Transverse colon (tissue), 4 donors: ENCODE data around the gene SRSF9. TPM values are rescaled to one million over a fixed set of nuclear protein-coding genes. Genes with fewer than 3 reads are reported as not detected.
A peak's percentile ranks its signal among the peaks of the same experiment; 100 is the strongest.

Source experiments
- DNase-seq: peaks from one replicate; pipeline ENCODE4 v3.0.0-alpha.2; 2019
- H3K27ac ChIP-seq, 4 donors: fragments of 200-600 bp; sonication (generic); 2 replicates each; pipeline ENCODE4 v1.5.1; 2016 to 2018; ENCODE audit warnings: inconsistent platforms in 4 of 4
- H3K27me3 ChIP-seq: fragments of 200-600 bp; sonication (generic); 2 replicates; pipeline ENCODE4 v1.5.1; 2017; ENCODE audit warnings: inconsistent platforms
- H3K36me3 ChIP-seq, 4 donors: fragments of 200-600 bp; sonication (generic); 2 replicates each; pipeline ENCODE4 v1.5.1; 2017 to 2019; ENCODE audit warnings: inconsistent platforms in 4 of 4
- H3K4me1 ChIP-seq, 4 donors: fragments of 200-600 bp; sonication (generic); 2 replicates each; pipeline ENCODE4 v1.5.1; 2017 to 2020; ENCODE audit warnings: inconsistent platforms in 4 of 4
- H3K4me3 ChIP-seq, 4 donors: fragments of 200-600 bp; sonication (generic); 1 replicate in 1 of 4; 2 replicates in 3 of 4; pipeline versions ENCODE4 v1.5.1 to v1.6.1; 2017 to 2019; ENCODE audit warnings: inconsistent platforms in 4 of 4
- H3K9me3 ChIP-seq, 2 donors: fragments of 200-600 bp; sonication (generic); 2 replicates each; pipeline ENCODE4 v1.5.1; 2017 to 2019; ENCODE audit warnings: inconsistent platforms in 2 of 2
- EP300 ChIP-seq: sonication (generic); formaldehyde crosslinking; IDR thresholded peaks from one replicate; pipeline ENCODE4 v1.6.1; 2017; ENCODE audit warnings: antibody characterized with exemption, low read depth
- POLR2A ChIP-seq: fragments of 450-650 bp; IDR thresholded peaks from one replicate; pipeline ENCODE4 v1.6.1; 2016; ENCODE audit warnings: antibody characterized with exemption, mild to moderate bottlenecking, moderate library complexity
- POLR2AphosphoS5 ChIP-seq, 3 donors: sonication (generic); formaldehyde crosslinking; IDR thresholded peaks; one replicate each; pipeline ENCODE4 v1.6.1; 2016; ENCODE audit warnings: antibody characterized with exemption in 3 of 3
- WGBS, 2 donors: methylation state at CpG; one replicate each; pipeline ENCODE4 v1.1.5; 2018; ENCODE audit warnings: low coverage in 1 of 2; 5-methylcytosine and 5-hydroxymethylcytosine counted together
- in situ Hi-C, 4 donors: fragments of 200-750 bp; cut with MboI; loops; one replicate each; pipeline versions ENCODE4 v1.15.0 to v1.15.1; 2017; ENCODE audit warnings: low sequenced_read_pairs in 3 of 4, low pct_ligation_motif_present in 1 of 4, low pct_unique_long_range_greater_than_20kb in 1 of 4
- intact Hi-C: fragments of 100-400 bp; cut with DNase I; formaldehyde crosslinking; loops from one replicate; pipeline ENCODE4 v1.15.1; 2023; ENCODE audit warnings: low total_unique reads
- total RNA-seq, 4 donors: library from RNA; depleted of rRNA; stranded (reverse); fragments of >200 nt; gene quantifications; one replicate each; pipeline ENCODE4 v1.1.0, GENCODE V29; 2016
- TF ChIP-seq, protein P1 (sequence below), 5 experiments: fragments of 200-600 bp in 3 of 5; fragments of 450-650 bp in 2 of 5; sonication (generic) in 3 of 5; IDR thresholded peaks; 1 replicate in 2 of 5; 2 replicates in 3 of 5; pipeline ENCODE4 v1.5.1; 2016 to 2017; ENCODE audit warnings: antibody characterized with exemption in 5 of 5, inconsistent platforms in 3 of 5, mild to moderate bottlenecking in 2 of 5, moderate library complexity in 1 of 5

Gene SRSF9
- total RNA-seq, 4 donors from 2014 or later, result 33.7 to 93.8 (median 64.5) TPM

DNA sequence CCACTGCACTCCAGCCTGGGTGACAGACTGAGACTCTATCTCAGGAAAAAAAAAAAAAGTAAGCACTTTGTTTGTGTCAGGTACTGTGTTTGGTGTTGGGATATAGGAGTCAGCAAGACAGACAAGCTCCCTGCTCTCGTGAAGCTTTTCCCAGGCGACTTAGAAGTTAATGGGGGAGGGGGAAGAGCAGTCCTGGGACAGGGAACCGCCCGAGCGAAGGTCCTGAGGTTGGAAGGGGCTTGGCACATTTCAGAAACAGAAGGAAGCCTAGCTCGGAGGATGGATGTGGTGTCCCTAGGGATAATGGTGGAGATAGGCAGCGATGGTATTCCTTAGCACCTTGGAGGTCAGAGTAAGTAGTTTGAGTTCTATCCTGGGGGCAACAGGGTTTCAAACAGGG is 40.2 kb downstream of the SRSF9 start:
- H3K27me3 ChIP-seq, result no peaks in the 10 kb centered on the region
- peak; percentile 49 for DNase-seq
- no peak for TF ChIP-seq POLR2AphosphoS5 (IDR thresholded peaks at IDR 0.05)
- TF ChIP-seq, protein P1, sequence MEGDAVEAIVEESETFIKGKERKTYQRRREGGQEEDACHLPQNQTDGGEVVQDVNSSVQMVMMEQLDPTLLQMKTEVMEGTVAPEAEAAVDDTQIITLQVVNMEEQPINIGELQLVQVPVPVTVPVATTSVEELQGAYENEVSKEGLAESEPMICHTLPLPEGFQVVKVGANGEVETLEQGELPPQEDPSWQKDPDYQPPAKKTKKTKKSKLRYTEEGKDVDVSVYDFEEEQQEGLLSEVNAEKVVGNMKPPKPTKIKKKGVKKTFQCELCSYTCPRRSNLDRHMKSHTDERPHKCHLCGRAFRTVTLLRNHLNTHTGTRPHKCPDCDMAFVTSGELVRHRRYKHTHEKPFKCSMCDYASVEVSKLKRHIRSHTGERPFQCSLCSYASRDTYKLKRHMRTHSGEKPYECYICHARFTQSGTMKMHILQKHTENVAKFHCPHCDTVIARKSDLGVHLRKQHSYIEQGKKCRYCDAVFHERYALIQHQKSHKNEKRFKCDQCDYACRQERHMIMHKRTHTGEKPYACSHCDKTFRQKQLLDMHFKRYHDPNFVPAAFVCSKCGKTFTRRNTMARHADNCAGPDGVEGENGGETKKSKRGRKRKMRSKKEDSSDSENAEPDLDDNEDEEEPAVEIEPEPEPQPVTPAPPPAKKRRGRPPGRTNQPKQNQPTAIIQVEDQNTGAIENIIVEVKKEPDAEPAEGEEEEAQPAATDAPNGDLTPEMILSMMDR (IDR thresholded peaks at IDR 0.05), result no peak
- TF ChIP-seq EP300, result no peak
- no peak for TF ChIP-seq POLR2A
- no peaks in the 10 kb centered on the region for H3K9me3 ChIP-seq
- H3K4me1 ChIP-seq, result peaks cover 0 to 21% (median 10%) of the 10 kb centered on the region in 4 donors
- in situ Hi-C loops (loop anchor here in 2 of 4 donors (5.0 kb wide), 2 partner anchors 72 to 77 kb away; no protein-coding TSS in a partner anchor), intact Hi-C loops (loop anchor here (5.0 kb wide), 1 partner anchor 72 kb away; no protein-coding TSS in a partner anchor)
- no peaks in the 10 kb centered on the region for H3K36me3 ChIP-seq
- 17 to 41% methylated on average over 1 to 7 of the region's 7 CpGs for WGBS, 2 donors
- H3K27ac ChIP-seq, result peak overlapping the region; percentile 23 to 68 (median 48)
- no peak overlapping the region for H3K4me3 ChIP-seq

DNA sequence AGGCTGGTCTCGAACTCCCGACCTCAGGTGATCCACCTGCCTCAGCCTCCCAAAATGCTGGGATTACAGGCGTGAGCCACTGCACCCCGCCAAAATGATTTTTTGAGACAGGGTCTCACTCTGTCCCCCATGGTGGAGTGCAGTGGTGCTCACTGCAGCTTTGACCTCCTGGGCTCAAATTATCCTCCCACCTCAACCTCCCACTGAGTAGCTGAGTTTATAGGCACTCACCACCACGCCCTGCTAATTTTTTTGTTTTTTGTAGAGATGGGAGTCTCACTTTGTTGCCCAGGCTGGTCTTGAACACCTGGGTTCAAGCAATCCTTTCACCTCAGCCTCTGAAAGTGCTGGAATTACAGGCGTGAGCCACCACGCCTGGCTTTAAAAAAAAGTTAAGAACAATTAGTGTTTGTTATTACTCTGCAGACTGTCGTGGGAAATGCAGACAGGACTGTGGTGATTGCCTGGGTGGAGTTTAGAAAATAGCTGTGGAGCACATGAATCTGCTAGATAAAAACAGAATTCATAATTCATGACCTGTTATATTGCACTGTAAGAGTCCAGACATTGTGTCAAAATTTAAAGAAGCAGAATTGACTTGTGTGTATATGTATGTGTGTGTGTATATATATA is 40.8 kb downstream of the SRSF9 start:
- no peaks in the 10 kb centered on the region for H3K36me3 ChIP-seq
- DNase-seq, result peak; percentile 55
- in situ Hi-C loops, result loop anchor here in 2 of 4 donors (5.0 kb wide), 2 partner anchors 71 to 76 kb away; no protein-coding TSS in a partner anchor
- no peaks in the 10 kb centered on the region for H3K27me3 ChIP-seq
- TF ChIP-seq POLR2A, result no peak
- no peak for TF ChIP-seq EP300
- no peak for TF ChIP-seq POLR2AphosphoS5 (IDR thresholded peaks at IDR 0.05)
- TF ChIP-seq, protein P1 (IDR thresholded peaks at IDR 0.05), result no peak
- peak overlapping the region; percentile 29 to 68 (median 63) for H3K27ac ChIP-seq
- WGBS, 2 donors, result 21 to 30% methylated on average over 3 to 8 of the region's 8 CpGs
- intact Hi-C loops, result loop anchor here (5.0 kb wide), 1 partner anchor 71 kb away; no protein-coding TSS in a partner anchor
- no peak overlapping the region for H3K4me3 ChIP-seq
- peaks cover 0 to 21% (median 10%) of the 10 kb centered on the region in 4 donors for H3K4me1 ChIP-seq
- no peaks in the 10 kb centered on the region for H3K9me3 ChIP-seq

DNA sequence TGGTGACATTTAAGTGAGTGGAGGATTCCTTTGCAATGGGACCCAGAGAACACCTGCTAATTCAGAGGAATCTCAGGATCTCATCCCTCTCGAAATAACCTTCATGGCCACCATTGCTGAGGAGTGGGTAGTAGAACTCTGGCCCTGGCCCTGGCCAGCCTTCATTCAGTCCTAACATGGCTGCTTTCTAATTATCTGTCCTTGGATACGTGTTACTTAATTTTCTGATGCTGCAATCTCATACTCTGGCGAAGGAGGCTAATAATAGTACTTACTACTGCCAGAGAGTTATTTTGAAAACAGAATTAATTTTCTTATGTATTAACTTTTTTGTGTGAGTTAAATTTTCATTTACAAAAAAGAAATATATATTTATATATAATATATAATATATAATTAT is 43.8 kb downstream of the SRSF9 start:
- no peak for DNase-seq
- H3K9me3 ChIP-seq, result no peaks in the 10 kb centered on the region
- peaks cover 0 to 21% (median 10%) of the 10 kb centered on the region in 4 donors for H3K4me1 ChIP-seq
- H3K36me3 ChIP-seq, result no peaks in the 10 kb centered on the region
- intact Hi-C loops (loop anchor here (5.0 kb wide), 1 partner anchor 68 kb away; no protein-coding TSS in a partner anchor), in situ Hi-C loops (loop anchor here in 2 of 4 donors (5.0 kb wide), 2 partner anchors 68 to 73 kb away; no protein-coding TSS in a partner anchor)
- no peak overlapping the region for H3K27ac ChIP-seq
- TF ChIP-seq, protein P1 (IDR thresholded peaks at IDR 0.05), result no peak
- no peak for TF ChIP-seq POLR2A
- WGBS, 2 donors, result 72 to 83% methylated on average over 3 of the region's 3 CpGs
- no peak overlapping the region for H3K4me3 ChIP-seq
- no peaks in the 10 kb centered on the region for H3K27me3 ChIP-seq

DNA sequence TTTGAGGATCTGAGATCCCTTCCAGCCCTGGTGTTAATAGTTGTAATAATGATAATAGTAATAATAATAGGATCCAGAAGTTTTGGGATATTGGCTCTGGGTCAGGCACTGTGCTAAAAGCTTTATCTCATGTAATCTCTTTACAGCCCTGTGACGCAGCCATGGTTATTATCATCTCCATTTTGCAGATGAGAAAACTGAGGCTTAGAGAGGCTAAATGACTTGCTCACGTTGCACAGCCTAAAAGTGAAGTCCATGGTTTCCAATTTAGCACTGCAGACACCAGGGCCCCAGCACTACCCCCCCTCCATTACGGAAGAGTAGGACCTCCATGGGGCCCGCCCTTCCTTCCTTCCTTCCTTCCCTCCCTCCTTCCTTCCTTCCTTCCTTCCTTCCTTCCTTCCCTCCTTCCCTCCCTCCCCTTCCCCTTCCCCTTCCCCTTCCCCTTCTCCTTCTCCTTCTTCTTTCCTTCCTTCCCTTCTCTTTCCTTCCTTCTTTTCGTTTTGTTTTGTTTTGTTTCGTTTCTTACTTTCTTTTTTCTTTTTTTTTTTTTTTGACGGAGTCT is 46.6 kb downstream of the SRSF9 start:
- Histone ChIP-seq H3K27me3 (no peaks in the 10 kb centered on the region), H3K4me3 (no peak overlapping the region), H3K9me3 (no peaks in the 10 kb centered on the region), H3K36me3 (no peaks in the 10 kb centered on the region), H3K4me1 (no peaks in the 10 kb centered on the region), H3K27ac (no peak overlapping the region)
- intact Hi-C loops, result no loop called here
- TF ChIP-seq POLR2AphosphoS5 (IDR thresholded peaks at IDR 0.05) (no peak), EP300 (no peak), POLR2A (no peak)
- TF ChIP-seq, protein P1 (IDR thresholded peaks at IDR 0.05), result no peak
- in situ Hi-C loops, result no loop called here
- WGBS, 2 donors, result 62% methylated on average over 7 of the region's 7 CpGs; no CpG with 5 or more reads in 1 of the 2 donors
- no peak for DNase-seq
